Activated CD4-positive, alpha-beta T cell treated with anti-CD3 and anti-CD28 coated beads for 48 hours (primary cell): ENCODE measurements around the gene EEFSEC.

Experiments
- DNase-seq: peaks from one replicate; pipeline ENCODE4 v3.0.0-alpha.2; 2020

EEFSEC gene

DNA sequence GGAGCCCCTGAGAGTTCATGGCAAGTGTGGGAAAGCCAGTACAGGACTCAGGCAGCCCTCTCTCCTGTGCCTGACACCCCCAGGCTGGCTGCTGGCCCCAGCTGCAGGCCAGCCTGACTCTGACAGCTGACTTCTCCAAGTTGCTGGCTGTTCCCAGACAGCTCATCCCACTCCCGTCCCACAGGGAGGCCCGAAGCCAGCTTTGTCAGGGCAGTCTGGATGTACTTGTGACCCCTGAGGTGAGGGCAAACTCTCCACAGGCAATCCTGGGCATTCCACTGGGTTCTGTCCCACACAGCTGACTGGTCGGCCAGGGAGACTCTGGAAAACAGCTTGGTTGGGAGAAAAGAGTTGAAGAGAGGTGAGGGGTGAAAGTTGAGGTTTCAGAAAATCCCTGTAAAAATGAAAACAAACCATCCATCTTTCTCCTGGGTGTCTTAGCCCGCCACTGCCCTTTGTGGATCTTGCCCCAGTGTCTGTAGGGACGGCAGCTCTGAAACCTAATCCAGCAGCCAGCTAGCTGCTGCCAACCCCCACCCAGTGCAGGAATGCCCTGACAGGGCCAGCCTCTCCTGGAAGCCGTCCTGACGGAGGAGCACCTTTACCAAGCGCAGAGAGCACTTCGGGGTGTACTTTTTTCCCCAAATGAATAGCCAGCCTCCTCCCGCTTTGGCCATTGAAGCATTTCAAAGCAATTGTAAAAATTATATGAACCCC, 225.5 kb downstream of the EEFSEC start:
- no peak for DNase-seq

- DNase-seq = no peak
Observed at GRCh38 chr3:128379367-128380160, 226.3 kb downstream of the EEFSEC start.

DNA sequence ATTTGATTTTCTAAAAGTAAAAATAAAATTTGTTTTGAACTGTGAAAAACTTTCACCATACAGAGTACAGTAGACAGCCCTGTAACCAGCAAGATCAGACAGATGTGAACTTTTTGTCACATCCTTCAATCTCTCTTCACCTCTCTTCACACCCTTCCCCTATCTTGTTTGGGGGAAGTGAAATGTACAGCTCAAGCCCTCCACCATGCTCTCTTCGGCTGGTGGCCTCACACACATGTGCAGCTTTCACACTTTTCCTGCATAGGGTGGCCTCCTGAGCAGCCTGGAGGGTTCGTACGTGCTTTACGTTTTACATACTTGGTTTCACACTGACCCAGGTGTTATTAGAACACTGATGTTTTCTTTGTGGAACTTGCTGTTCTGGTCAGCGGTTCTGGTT, 227.0 kb downstream of the EEFSEC start:
- DNase-seq = no peak

- DNase-seq = no peak
Observed at GRCh38 chr3:128380719-128381118, 227.4 kb downstream of the EEFSEC start.

- DNase-seq = no peak
Observed at GRCh38 chr3:128381609-128382008, 228.3 kb downstream of the EEFSEC start.

- DNase-seq = no peak
Observed at GRCh38 chr3:128382221-128382807, 229.0 kb downstream of the EEFSEC start.

DNA sequence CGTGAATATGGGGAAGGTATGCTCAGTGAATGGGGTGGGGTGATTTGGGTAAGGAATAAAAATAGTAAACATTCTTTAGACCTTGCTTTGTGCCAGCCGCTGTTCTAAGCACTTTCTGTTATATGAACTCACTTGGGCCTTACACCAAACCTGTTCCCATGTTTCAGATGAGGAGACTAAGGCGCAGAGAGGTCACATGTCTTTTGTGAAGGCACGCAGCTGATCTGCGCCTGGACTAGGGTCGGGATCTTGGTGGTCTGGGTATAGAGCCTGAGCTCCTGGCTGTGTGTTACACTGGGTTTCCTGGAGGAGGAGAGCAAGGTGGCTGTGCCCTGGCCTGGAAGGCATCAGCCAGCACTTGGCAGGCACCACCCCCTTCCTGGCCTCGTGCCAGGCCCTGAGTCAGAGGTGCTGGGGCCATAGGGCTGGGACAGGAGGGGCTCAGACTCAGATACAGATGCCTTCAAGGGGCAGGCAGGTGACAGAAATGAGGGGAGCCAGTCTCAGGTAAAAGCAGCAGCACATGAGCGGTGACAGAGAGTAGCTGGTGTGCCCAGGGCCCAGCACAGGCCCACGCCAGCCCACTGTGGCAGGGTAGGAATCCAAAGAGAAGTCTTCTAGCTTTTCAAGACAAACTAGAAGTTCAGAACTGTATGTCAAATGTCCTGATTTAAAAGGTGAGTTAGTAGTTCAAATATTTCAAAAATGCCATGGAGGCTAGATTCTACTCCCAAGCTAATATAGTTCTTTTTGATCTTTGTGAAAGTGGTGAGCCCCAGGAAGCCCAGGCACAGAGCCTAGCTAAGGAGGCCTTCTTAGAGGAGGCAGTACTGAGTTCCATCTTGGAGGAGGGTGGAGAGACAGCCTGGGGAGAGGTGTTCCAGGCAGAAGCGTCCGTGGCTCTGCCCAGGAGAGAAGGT, 230.3 kb downstream of the EEFSEC start:
- peak; percentile 58 for DNase-seq

DNA sequence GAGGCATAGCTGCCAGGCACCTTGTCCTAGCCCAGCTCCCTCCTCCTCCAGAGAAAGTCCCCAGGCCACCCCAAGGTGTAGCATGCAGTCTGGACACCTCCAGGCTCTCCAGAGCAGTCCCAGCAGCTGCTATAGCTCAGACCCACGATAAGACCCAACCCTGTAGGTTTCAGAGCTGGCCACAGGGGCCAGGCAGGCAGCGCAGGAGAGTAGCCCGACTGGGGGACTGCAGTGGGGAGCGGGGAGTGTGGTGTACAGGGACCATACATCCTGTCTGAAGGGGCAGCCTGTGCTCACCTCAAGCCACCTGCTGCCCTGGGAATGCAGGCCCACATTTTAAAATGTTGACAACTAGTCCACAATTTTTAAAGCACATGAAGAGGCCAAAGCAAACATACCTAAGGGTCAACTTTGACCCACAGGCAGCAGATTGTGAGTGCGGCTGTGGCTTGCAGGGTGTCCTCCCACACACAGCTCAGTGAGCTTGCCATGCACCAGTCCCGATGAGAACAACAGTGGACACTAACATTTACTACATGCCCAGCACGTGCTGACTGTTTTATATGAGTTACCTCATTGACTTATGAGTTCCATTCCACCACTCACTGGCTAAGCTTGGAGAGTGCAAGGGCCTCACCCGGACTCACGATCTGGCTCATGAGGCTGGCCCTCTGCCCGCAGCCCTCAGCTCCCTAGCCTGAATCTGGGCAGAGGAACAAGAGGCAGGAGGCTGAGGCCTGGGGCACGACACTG, 232.0 kb downstream of the EEFSEC start:
- DNase-seq = no peak

GRCh38 chr3:128388932-128389331, 235.7 kb downstream of the EEFSEC start:
- no peak for DNase-seq

- DNase-seq = no peak
Observed at GRCh38 chr3:128390867-128391266, 237.6 kb downstream of the EEFSEC start.

- DNase-seq = no peak
Observed at GRCh38 chr3:128392021-128392420, 238.7 kb downstream of the EEFSEC start.

DNA sequence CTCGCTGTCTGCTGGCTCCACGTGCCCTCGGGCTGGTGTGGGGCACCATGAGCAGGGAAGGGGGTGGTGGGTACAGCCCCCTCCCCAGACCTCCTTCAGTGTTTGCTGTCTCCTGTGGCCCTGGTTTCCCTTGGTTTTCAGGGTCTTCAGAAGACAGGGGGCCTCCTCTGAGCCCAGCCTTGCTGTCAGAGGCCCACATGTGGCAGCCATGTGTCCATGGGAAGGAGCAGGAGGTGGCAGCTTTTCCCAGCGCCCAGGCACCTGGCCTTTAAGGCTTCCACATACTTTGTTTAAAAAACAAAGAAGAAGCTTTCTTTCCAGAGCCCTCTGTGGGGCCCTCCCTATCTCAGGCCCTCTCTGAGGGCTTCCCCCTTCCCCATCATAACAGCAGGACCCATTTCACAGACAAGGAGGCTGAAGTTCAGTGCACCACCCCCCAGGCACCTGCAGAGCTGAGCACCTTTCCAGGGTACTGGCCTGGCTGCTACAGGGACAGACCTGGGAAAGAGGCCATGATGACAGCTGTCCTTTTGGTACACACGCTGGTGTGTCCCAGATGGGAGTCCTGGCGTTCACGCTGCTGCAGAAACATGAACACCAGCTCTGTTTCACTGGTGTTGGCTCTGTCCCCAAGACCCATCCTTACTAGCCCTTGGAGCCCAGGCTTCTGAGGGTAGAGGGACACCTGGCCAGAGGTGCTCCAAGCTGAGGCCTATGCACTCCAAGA, 239.7 kb downstream of the EEFSEC start:
- DNase-seq = no peak

DNA sequence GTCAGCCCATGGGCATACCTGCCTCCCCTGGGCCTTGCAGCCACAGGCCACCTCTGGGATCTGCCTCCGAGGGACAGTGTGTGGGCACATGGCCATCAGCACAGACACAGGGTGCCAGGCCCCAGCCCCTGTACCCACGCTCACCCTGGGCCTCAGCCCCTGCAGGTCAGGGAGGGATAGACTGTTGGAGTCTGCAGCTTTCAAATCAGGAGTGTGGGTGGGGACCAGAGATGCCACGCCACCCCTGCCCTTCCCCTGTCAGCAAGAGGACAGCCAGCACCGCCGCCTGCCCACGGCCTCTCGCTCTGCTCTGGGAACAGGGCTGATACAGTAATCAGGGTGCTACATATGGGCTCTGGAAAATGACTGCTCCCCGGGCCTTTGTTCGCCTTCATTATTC, 240.8 kb downstream of the EEFSEC start:
- no peak for DNase-seq

- no peak for DNase-seq
Observed at GRCh38 chr3:128395046-128395445, 241.8 kb downstream of the EEFSEC start.

GRCh38 chr3:128395500-128396162, 242.3 kb downstream of the EEFSEC start:
- no peak for DNase-seq

DNA sequence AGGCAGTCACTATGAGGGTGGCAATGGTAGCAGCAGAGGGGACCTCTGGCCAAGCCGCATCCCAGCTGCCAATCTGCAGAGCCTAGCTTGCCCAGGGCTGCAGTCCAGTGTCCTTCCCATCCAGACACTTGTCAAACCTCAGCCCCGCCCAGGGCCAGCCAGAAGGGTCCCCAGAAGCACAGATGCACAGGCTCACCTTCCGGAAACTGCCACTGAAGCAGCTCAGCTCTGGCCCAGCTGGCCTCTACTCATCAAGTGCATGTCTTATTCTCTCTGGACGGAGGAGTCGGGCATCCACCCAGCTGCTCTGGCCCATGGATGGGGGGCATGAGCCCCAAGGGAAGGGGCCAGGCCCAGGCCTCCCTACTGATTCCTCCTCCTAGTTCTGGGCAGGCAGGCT, 244.2 kb downstream of the EEFSEC start:
- no peak for DNase-seq

- DNase-seq = no peak
Observed at GRCh38 chr3:128398586-128398985, 245.3 kb downstream of the EEFSEC start.

DNA sequence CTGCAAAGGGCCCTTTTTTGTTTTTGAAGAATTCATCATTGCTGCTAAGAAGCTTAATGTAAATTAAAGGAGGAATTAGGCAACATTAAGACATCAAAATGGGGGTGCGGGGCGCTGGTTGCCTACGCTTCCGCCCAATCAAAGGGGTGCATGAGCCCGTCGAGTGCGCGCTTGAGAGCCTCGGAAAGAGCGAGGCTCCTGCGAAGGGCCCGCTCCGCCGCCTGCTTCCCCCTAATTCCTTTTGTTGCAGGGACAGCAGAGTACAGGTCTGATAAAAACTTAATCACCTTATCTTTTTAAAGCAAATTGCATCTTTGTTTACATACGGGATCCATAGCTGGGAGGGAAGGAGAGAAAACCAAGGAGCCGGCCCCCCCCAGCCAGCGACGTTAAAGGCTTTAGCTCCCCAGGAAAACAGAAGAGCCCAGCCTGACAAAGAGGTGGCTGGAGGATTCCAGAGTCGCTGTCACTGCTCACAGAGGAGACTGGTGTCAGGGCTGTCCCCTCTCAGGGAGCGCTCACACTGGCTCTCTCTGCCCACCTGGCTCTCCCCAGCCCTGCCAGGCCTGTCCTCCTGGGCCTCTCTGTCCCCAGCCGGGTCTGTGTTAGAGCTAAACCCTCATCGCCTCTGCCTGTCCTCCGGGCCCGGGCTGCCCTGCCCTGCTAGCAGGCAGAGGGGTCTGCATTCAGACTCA, 246.1 kb downstream of the EEFSEC start:
- DNase-seq = no peak

DNA sequence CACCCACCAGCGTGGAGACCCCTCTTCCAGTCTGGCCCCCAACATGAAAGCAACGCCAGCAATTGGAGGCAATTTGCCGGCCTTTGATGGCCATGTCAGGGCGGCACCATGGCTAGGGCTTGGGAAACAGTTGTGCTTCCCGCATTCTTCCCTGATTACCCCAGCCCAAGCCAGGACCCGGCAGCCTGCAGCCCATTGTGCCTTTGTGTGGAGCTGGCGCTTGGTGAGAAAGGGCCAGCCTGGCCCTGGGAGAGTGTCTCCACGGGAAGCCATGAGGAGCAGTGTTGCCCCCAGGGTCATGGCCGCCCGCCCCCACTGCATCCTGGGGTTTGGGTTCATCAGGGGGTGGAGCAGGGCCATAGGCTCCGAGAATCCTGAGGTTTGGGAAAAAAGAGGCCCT, 247.4 kb downstream of the EEFSEC start:
- no peak for DNase-seq

DNA sequence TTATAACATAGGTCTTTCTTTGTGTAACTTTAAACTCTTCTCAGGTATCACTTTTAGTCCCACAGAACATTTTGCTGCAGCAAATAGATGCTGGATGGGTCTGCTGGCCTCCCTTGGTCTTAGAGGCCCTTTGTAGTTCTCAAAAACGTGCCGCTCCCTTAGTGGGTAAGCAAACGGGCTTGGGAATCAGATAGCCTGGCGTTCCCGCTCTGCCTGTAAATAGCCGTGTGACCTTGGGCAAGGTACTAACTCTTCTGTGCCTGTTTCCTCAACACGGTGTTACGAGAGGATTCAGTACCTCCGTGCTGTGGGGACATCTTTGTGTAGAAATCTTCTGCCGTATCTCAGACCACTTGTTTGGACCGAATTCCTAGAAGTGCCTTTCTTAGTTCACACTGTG, 249.0 kb downstream of the EEFSEC start:
- no peak for DNase-seq
